Measurements from ENCODE around the gene OR6P1. TPM values are rescaled to one million over a fixed set of nuclear protein-coding genes. Genes with fewer than 3 reads are reported as not detected.

Gene OR6P1
- total and polyA plus RNA-seq, 8 donors, result not detected

DNA sequence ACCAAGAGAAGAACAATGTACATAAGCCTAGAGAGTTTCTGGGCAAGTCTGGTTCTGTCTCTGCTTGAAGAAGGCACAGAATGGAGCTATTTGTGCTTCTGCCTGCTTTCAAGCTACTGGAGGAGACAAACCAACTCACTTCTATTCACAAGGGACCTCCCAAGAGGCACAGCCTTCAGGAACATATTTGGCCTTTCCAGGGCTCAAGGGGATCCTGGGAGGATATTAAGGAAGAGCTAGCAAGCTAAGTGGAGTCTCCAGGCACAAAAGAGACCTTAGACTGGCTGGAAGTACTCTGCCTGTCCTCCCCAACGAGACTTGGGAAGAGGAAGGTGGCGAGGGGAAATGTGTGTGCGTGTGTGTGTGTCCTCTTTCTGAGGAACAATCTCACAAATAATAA is 16.0 kb downstream of the OR6P1 start, which contains the start of gene OR6Y1:
OR6Y1 (minus strand) TSS at position 54 of the 400 bp plus-strand sequence. CDS start 6,300 bp downstream, outside the sequence.
- H3K4me3 ChIP-seq, result no peak within 1 kb of the TSS

DNA sequence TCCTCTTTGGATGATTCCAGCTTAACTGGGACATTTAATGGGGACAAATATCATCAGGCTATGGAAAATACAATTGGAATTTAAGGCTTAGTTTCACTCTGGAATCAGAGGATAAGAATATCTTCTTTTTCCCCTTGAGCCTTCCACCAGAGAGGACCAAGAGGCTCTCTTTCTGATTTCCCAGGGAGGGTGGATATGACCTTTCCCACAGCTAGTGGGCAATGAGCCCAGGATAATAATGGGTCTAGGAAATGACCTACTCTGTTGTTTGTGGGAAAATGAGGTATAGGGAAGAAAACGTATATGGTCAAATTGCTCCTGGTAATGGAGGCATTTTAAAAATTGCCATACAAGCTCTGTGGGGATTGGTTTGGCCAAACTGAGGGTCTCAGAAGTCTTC is 18.1 kb downstream of the OR6P1 start:
- H3K4me1 ChIP-seq, result no peaks in the 10 kb centered on the region
- H3K4me3 ChIP-seq, result no peak overlapping the region
- WGBS, 5 donors, result 50 to 77% (median 72%) methylated on average over 1 of the region's 1 CpG
- no peak for DNase-seq
- no peak overlapping the region for H3K27ac ChIP-seq
- H3K27me3 ChIP-seq, result no peaks in the 10 kb centered on the region
- no peaks in the 10 kb centered on the region for H3K36me3 ChIP-seq
- H3K9me3 ChIP-seq, result no peaks in the 10 kb centered on the region
- intact Hi-C loops (cut with DNase I; ENCODE audit: low total_unique reads), result no loop called here
- no peak for TF ChIP-seq EP300 (IDR thresholded peaks at IDR 0.05)
- TF ChIP-seq, protein P1, sequence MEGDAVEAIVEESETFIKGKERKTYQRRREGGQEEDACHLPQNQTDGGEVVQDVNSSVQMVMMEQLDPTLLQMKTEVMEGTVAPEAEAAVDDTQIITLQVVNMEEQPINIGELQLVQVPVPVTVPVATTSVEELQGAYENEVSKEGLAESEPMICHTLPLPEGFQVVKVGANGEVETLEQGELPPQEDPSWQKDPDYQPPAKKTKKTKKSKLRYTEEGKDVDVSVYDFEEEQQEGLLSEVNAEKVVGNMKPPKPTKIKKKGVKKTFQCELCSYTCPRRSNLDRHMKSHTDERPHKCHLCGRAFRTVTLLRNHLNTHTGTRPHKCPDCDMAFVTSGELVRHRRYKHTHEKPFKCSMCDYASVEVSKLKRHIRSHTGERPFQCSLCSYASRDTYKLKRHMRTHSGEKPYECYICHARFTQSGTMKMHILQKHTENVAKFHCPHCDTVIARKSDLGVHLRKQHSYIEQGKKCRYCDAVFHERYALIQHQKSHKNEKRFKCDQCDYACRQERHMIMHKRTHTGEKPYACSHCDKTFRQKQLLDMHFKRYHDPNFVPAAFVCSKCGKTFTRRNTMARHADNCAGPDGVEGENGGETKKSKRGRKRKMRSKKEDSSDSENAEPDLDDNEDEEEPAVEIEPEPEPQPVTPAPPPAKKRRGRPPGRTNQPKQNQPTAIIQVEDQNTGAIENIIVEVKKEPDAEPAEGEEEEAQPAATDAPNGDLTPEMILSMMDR (IDR thresholded peaks at IDR 0.05), result no peak
- TF ChIP-seq POLR2A (IDR thresholded peaks at IDR 0.05), result no peak
- TF ChIP-seq POLR2AphosphoS5 (IDR thresholded peaks at IDR 0.05), result no peak

More for the DNA sequence above, 16.0 kb downstream of the OR6P1 start, which contains the start of gene OR6Y1:
- no peaks in the 10 kb centered on the region for H3K27me3 ChIP-seq
- TF ChIP-seq EP300 (IDR thresholded peaks at IDR 0.05) (no peak), POLR2A (IDR thresholded peaks at IDR 0.05) (no peak), POLR2AphosphoS5 (IDR thresholded peaks at IDR 0.05) (no peak)
- TF ChIP-seq, protein P1 (IDR thresholded peaks at IDR 0.05), result no peak
- no peak for DNase-seq
- H3K9me3 ChIP-seq, result no peaks in the 10 kb centered on the region
- no peak within 1 kb of the TSS for H3K27ac ChIP-seq
- no peaks in the 10 kb centered on the region for H3K4me1 ChIP-seq
- intact Hi-C loops (cut with DNase I; ENCODE audit: low total_unique reads), result no loop called here
- H3K36me3 ChIP-seq, result no peaks in the 10 kb centered on the region
- 68 to 86% (median 84%) methylated on average over 3 of the region's 3 CpGs for WGBS, 5 donors

DNA sequence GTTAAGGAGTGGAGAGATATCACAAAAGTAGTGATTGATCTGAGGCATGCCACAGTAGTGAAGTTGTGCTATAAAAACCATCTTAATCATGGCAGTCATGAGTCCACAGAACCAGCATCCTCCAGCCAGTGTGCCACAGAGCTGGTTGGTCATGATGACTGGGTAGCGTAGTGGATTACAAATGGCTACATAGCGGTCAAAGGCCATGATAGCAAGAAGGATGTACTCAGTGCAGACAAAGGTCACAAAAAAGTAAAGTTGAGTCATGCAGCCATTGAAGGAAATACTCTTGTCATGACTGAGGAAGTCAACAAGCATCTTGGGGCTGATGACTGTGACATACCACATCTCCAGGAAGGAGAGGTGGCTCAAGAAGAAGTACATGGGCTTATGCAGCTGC is 22.8 kb downstream of the OR6P1 start:
- WGBS, 5 donors, result 94 to 98% (median 96%) methylated on average over 2 of the region's 2 CpGs
- H3K9me3 ChIP-seq, result no peaks in the 10 kb centered on the region
- H3K27me3 ChIP-seq, result no peaks in the 10 kb centered on the region
- no peak overlapping the region for H3K4me3 ChIP-seq
- H3K36me3 ChIP-seq, result no peaks in the 10 kb centered on the region
- no peak overlapping the region for H3K27ac ChIP-seq
- TF ChIP-seq EP300 (IDR thresholded peaks at IDR 0.05) (no peak), POLR2AphosphoS5 (IDR thresholded peaks at IDR 0.05) (no peak), POLR2A (IDR thresholded peaks at IDR 0.05) (no peak)
- TF ChIP-seq, protein P1 (IDR thresholded peaks at IDR 0.05), result no peak
- H3K4me1 ChIP-seq, result no peaks in the 10 kb centered on the region
- DNase-seq, result no peak
- intact Hi-C loops (cut with DNase I; ENCODE audit: low total_unique reads), result no loop called here

DNA sequence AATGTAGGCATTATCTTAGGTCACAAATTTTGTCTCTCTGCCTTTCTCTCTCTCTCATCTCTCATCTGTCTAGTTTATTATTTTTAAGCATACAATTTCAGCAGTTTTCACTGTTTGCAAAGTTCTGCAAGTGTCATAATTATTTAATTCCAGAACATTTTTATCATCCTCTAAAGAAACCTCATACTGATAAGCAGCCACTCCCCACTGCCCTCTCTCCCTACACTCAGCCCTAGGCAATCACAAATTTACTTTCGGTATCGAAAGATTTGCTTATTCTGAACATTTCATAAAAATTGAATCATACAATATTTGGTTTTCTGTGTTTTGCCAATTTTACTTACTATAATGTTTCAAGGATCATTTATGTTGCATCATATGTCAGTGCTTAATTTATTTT is 32.8 kb downstream of the OR6P1 start:
- Histone ChIP-seq H3K27ac (no peak overlapping the region), H3K4me3 (no peak overlapping the region), H3K36me3 (no peaks in the 10 kb centered on the region), H3K27me3 (no peaks in the 10 kb centered on the region), H3K9me3 (no peaks in the 10 kb centered on the region), H3K4me1 (no peaks in the 10 kb centered on the region)
- 73 to 90% (median 82%) methylated on average over 2 of the region's 2 CpGs for WGBS, 5 donors
- DNase-seq, result no peak
- intact Hi-C loops (cut with DNase I; ENCODE audit: low total_unique reads), result no loop called here
- TF ChIP-seq, protein P1 (IDR thresholded peaks at IDR 0.05), result no peak
- no peak for TF ChIP-seq EP300 (IDR thresholded peaks at IDR 0.05)
- TF ChIP-seq POLR2AphosphoS5 (IDR thresholded peaks at IDR 0.05), result no peak
- TF ChIP-seq POLR2A (IDR thresholded peaks at IDR 0.05), result no peak
